ENCODE measurements around the gene MELTF. TPM values are rescaled to one million over a fixed set of nuclear protein-coding genes. Genes with fewer than 3 reads are reported as not detected.
A peak's percentile ranks its signal among the peaks of the same experiment; 100 is the strongest.
"Not testable (repeated sequence)": the region's sequence is repeated elsewhere in the genome, so short reads cannot be mapped to it uniquely, and the experiment has no call there.

The MELTF gene
- 10.8 TPM for total RNA-seq
- long read RNA-seq, transcript MELTF-202 (7 exons, 1,650 nt), result major isoform, 6 of 33 reads
- long read RNA-seq, partial matches to known transcripts, result 8 of 33 reads
- long read RNA-seq, other reads (novel, unspliced or antisense), result 14 of 33 reads

GRCh38 chr3:197029511-197030167, at the start of gene MELTF:
TSS of gene MELTF (minus strand) at chr3:197029817. CDS start at chr3:197029702, 115 bp downstream.
- peak; percentile 80 for DNase-seq (ENCODE audit: low spot score)
- intact Hi-C loops (cut with DNase I), result loop anchor here (5.0 kb wide), 1 partner anchor 323 kb away; no protein-coding TSS in a partner anchor

GRCh38 chr3:197076415-197076814, 46.8 kb upstream of the MELTF start:
- no peak for DNase-seq (ENCODE audit: low spot score)
- intact Hi-C loops (cut with DNase I), result no loop called here

GRCh38 chr3:197068077-197068476, 38.5 kb upstream of the MELTF start:
- intact Hi-C loops (cut with DNase I), result no loop called here

GRCh38 chr3:197064771-197065170, 35.2 kb upstream of the MELTF start:
- intact Hi-C loops (cut with DNase I), result no loop called here
- no peak for DNase-seq (ENCODE audit: low spot score)

More at GRCh38 chr3:197068077-197068476, 38.5 kb upstream of the MELTF start:
- no peak for DNase-seq (ENCODE audit: low spot score)

GRCh38 chr3:197062446-197062845, 32.8 kb upstream of the MELTF start:
- DNase-seq (ENCODE audit: low spot score), result no peak
- intact Hi-C loops (cut with DNase I), result no loop called here

- intact Hi-C loops (cut with DNase I); DNase-seq (ENCODE audit: low spot score): not testable (repeated sequence)
Observed at GRCh38 chr3:197051637-197052036, 22.0 kb upstream of the MELTF start.

- intact Hi-C loops (cut with DNase I), result no loop called here
- no peak for DNase-seq (ENCODE audit: low spot score)
Observed at GRCh38 chr3:197050511-197050910, 20.9 kb upstream of the MELTF start.

- DNase-seq (ENCODE audit: low spot score), result no peak
- intact Hi-C loops (cut with DNase I), result no loop called here
Observed at GRCh38 chr3:197042539-197042938, 12.9 kb upstream of the MELTF start.

- DNase-seq (ENCODE audit: low spot score), result no peak
- intact Hi-C loops (cut with DNase I), result no loop called here
Observed at GRCh38 chr3:197041875-197042488, 12.4 kb upstream of the MELTF start.

- intact Hi-C loops (cut with DNase I), result no loop called here
- DNase-seq (ENCODE audit: low spot score), result no peak
Observed at GRCh38 chr3:197040658-197041057, 11.0 kb upstream of the MELTF start.

GRCh38 chr3:197038679-197039462, 9.3 kb upstream of the MELTF start:
- DNase-seq (ENCODE audit: low spot score), result no peak
- intact Hi-C loops (cut with DNase I), result no loop called here

GRCh38 chr3:197035577-197035976, 6.0 kb upstream of the MELTF start:
- intact Hi-C loops (cut with DNase I), result no loop called here

GRCh38 chr3:197034778-197035177, 5.2 kb upstream of the MELTF start:
- not testable (repeated sequence) for DNase-seq (ENCODE audit: low spot score)
- intact Hi-C loops (cut with DNase I), result loop anchor here (5.0 kb wide), 1 partner anchor 318 kb away; no protein-coding TSS in a partner anchor

More at GRCh38 chr3:197035577-197035976, 6.0 kb upstream of the MELTF start:
- DNase-seq (ENCODE audit: low spot score), result no peak

- intact Hi-C loops (cut with DNase I), result loop anchor here (5.0 kb wide), 1 partner anchor 319 kb away; no protein-coding TSS in a partner anchor
- DNase-seq (ENCODE audit: low spot score), result not testable (repeated sequence)
Observed at GRCh38 chr3:197033764-197034163, 4.1 kb upstream of the MELTF start.

- intact Hi-C loops (cut with DNase I), result loop anchor here (5.0 kb wide), 1 partner anchor 321 kb away; no protein-coding TSS in a partner anchor
- DNase-seq (ENCODE audit: low spot score), result no peak
Observed at GRCh38 chr3:197031315-197032285, 2.0 kb upstream of the MELTF start.

GRCh38 chr3:197030379-197031314, 1.0 kb upstream of the MELTF start:
- peak; percentile 63 for DNase-seq (ENCODE audit: low spot score)
- intact Hi-C loops (cut with DNase I), result loop anchor here (5.0 kb wide), 1 partner anchor 322 kb away; no protein-coding TSS in a partner anchor

- DNase-seq (ENCODE audit: low spot score), result peak; percentile 75
- intact Hi-C loops (cut with DNase I), result no loop called here
Observed at GRCh38 chr3:197028728-197029510, 698 bp downstream of the MELTF start.

Measured in cardiac septum (tissue), 1 donor.